ENCODE measurements around the gene OR10T2.
"Not testable (repeated sequence)": the region's sequence is repeated elsewhere in the genome, so short reads cannot be mapped to it uniquely, and the experiment has no call there.

The OR10T2 gene, protein sequence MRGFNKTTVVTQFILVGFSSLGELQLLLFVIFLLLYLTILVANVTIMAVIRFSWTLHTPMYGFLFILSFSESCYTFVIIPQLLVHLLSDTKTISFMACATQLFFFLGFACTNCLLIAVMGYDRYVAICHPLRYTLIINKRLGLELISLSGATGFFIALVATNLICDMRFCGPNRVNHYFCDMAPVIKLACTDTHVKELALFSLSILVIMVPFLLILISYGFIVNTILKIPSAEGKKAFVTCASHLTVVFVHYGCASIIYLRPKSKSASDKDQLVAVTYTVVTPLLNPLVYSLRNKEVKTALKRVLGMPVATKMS

DNA sequence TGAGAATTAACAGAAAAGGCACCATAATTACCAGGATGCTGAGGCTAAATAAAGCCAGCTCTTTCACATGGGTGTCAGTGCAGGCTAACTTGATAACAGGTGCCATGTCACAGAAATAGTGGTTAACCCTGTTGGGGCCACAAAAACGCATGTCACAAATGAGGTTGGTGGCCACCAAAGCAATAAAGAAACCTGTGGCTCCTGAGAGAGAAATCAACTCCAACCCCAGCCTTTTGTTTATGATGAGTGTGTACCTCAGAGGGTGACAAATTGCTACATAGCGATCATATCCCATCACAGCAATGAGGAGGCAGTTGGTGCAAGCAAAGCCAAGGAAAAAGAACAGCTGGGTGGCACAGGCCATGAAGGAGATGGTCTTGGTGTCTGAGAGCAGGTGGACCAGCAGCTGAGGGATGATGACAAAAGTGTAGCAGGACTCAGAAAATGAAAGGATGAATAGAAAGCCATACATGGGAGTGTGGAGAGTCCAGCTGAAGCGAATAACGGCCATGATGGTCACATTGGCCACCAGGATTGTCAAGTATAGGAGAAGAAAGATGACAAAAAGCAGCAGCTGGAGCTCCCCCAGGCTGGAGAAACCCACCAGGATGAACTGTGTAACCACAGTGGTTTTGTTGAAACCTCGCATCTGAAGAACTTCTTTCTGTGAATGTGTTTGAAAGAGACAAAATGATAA, at the start of gene OR10T2:
Gene OR10T2, minus strand, starts transcription at position 649 of the 697 bp plus-strand sequence. Its CDS starts 0 bp downstream, at position 649.
- no peak for DNase-seq

DNA sequence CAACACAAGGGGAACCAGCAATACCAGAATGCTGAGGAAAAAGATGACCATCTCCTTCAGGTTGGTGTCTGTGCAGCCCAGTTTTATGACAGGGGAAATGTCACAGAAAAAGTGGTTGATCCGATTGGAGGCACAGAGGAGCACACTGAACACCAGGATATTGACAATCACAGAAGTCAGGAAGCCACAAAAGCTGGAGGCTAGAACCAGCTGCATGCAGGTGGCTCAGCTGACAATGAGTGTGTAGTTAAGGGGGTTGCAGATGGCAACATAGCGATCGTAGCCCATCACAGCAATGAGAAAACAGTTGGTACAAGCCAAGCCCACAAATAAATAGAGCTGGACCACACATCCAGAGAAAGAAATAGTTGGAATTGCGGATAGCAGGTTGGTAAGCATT, 46.1 kb upstream of the OR10T2 start:
- DNase-seq = no peak

DNA sequence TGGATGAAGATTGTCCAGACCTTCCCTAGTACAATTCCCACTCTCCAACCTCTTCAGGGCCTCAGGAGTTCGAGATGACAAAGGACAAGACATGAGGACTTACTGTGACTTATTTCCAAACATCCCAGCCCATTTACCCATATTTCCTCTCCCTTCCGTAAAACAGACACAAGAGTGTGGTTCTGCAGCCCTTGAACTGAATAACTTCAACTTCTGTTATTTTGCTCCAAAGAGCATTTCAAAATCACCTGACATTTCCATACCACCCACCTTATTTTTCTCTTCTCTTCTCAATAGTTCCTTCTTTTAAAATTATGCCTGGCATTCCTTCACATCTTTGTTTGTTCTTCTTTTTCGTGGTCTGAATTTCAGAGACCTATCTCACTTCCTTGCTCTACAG, 35.5 kb upstream of the OR10T2 start:
- no peak for DNase-seq

GRCh38 chr1:158430163-158430562, 30.9 kb upstream of the OR10T2 start:
- DNase-seq = not testable (repeated sequence)

DNA sequence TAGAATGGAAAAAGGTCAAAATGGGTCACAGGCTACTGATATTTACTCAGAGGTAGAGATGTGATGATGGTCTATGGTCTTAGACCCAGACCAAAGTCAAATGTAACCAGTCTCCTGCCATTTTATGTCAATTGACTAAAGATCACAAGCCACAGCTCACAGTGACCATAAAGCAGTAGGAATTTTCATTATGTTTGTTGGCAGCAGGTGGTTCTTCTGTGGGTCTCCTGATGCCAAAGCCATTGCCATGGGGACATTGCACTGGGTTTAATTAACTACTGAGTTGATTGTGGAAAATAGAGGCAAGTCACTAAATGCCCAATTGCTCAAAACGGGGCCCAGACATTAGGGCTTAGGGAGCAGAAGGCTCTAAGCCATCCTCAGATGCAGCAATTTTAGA, 26.9 kb upstream of the OR10T2 start, which contains the start of gene OR10K2:
Gene OR10K2, minus strand, starts transcription at position 101 of the 400 bp plus-strand sequence. CDS start 5,371 bp downstream, outside the sequence.
- DNase-seq = no peak

DNA sequence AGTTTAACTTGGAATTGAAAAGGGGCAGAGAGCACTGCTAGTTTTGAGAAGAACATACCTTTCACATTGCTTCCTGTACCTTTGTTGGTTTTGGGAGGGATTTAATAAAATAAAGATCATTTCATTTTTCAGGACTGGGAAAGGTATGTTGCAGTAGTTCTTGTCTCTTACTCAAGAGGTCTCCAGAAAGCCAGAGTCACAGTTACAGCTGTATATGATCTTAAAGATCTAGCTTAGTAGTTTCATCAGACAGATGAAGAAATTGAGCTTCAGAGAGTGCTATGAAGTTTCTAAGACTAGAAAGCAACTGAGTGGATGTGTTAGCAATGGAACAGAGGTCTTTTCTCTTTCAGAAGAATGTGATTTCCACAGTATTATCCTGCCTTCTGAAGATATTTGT, 25.8 kb upstream of the OR10T2 start:
- DNase-seq = no peak

- no peak for DNase-seq
Observed at GRCh38 chr1:158422212-158422611, 22.9 kb upstream of the OR10T2 start.

- no peak for DNase-seq
Observed at GRCh38 chr1:158417586-158417985, 18.3 kb upstream of the OR10T2 start.

DNA sequence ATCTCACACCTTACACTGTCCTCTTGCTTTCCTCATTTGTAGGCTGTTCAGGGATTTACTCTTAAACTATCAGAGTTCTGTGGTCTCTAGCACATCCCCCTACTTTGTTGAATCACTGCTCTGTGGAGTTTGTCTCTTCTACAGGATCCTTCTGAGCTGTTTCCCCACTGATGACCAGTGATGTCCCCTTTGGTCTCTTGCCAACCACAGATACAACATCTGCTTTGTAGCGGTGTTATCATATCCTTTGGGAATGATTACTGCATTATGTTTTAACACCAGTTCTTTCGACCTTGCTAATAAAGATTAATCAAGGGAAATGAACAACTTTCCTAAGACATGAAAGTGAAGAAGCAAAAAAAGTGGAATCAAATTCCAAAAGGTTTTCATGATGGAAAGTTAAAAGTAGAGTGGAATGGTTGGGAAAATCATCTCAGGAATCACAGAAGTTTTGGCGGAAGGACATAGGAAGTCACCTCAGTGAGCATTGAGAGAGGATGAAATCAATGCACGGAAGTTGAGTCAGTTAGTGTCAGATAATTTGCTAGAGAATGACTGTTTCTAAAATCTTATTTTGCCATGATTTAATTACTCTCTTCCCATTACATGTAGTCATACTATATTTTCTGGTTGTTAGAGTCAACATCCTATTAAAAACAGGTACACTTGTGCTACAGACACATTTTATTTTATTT, 15.5 kb upstream of the OR10T2 start:
- no peak for DNase-seq

GRCh38 chr1:158407092-158407491, 7.8 kb upstream of the OR10T2 start:
- no peak for DNase-seq

DNA sequence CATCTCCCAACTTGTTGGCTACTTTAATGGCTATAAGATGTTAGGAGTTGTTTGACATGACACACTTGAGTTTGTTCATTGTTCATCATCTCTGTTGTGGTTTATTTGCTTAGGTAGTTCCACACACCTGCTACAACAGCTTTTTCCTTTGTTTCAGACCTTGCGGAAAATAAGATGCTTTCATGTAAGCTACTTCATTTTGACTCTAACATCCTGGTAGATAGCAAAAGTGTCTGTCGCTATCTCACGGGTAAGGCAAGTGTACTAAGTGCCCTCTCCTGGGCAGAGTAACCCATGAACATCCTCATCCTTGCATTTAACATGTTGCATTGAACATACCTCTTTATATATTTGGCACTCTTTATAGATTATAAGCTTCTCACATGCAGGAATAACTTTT, 1.6 kb upstream of the OR10T2 start:
- no peak for DNase-seq

GRCh38 chr1:158396646-158397045, 2.6 kb downstream of the OR10T2 start:
- DNase-seq = no peak

DNA sequence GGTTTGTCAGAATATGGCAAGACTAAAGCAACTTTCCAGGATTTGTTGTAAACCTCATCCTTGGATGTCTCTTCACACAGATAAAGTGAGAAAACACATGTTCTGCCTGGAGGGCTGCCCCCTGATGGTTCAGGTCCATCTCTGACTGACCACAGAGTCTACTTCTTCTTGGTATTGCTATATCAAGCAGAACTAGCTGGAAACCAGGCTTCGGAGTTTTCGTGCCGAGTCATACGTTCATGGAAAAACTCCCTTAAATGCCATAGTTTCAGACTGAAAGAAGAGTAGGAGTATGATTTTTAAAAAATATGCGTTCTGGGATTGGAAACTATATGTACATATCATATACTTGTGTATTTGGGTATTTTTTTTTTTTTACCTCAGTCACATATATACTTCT, 5.8 kb downstream of the OR10T2 start:
- DNase-seq = no peak

- DNase-seq = no peak
Observed at GRCh38 chr1:158391099-158391498, 8.2 kb downstream of the OR10T2 start.

DNA sequence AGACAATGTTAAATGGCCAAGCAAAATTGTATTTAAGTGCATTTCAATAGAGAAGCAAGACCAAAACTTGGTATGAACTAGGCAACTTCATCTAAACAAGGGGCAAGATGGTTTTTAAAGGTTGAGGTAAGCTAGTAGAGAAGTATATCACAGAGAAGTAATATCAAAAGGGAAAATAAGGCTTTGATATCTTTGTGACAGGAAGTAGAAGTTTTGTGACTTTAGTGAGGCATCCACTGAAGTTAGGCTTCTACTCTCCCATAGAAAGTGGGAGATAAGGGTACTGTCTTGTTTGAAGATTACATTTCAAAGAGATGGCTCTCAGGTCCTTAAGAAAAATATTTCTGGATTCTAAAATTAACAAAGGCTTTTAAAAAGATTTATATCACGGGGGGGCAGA, 8.9 kb downstream of the OR10T2 start:
- no peak for DNase-seq

- no peak for DNase-seq
Observed at GRCh38 chr1:158374860-158375259, 24.4 kb downstream of the OR10T2 start.

DNA sequence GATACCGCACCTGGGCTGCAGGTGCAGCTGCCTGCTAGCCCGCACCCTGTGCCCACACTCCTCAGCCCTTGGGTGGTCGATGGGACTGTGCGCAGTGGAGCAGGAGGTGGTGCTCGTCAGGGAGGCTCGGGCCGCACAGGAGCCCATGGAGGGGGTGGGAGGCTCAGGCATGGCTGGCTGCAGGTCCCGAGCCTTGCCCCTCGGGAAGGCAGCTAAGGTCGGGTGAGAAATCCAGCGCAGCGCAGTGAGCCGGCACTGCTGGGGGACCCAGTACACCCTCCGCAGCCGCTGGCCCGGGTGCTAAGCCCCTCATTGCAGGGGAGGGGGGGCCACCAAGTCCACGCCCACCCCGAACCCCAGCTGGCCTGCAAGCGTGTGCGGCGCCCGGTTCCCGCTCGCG, 25.2 kb downstream of the OR10T2 start:
- DNase-seq = not testable (repeated sequence)

- DNase-seq = no peak
Observed at GRCh38 chr1:158371188-158371953, 27.9 kb downstream of the OR10T2 start.

DNA sequence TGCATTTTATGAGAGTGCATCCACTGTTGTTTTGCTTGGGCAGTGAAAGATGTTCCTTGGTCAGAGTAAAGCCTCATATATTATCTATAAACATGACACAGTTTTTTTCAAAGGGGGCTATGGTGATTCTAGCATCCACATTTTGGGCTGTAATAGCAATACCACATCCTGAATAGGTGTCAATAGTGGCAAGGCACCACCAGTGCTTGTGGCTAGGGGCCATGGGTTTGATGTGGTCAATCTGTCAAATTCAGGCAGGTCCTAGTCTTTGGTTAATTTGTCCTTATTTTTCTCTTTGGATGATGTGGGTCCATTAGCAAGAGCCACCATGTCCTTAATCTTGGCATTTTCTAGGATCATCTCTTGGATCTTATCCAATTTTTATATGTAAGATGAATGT, 32.5 kb downstream of the OR10T2 start:
- no peak for DNase-seq

- DNase-seq = no peak
Observed at GRCh38 chr1:158362941-158363340, 36.3 kb downstream of the OR10T2 start.

DNA sequence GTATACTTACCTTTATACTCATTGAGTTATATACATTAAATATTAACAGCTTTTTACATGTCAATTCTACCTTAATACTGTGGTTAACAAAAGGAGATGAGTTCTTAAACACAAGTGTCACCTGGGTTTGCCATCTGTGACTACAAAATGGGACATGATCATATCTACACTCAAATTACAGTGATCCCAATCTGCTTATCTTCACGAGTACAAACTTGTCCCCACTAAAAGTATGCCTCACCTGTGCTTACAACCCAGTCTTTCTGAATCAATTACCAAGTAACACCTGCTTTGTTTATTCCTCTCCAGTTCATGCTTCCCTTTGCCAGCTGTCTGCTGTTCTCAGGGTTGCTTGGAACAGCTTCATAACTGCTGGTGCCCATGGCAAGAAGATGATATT, 36.8 kb downstream of the OR10T2 start:
- DNase-seq = no peak

DNA sequence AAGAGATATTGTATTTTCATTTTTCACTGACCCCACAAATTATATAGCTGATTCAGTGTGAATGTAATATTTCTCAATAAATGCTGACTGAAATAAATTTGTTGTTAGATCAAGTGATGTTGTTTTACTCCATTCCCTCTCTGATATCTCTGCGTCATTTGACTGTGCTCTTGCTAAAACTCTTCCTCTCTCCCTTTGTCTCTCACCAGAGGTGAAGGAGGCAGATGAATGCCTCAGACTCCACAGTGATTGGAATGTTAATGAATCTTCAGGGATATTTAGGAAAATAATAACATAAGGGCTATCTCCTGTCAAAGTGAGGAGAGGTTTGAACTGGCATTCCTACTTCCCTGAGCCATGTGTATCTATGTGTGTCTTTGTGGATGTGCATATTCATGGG, 41.8 kb downstream of the OR10T2 start:
- DNase-seq = no peak

DNA sequence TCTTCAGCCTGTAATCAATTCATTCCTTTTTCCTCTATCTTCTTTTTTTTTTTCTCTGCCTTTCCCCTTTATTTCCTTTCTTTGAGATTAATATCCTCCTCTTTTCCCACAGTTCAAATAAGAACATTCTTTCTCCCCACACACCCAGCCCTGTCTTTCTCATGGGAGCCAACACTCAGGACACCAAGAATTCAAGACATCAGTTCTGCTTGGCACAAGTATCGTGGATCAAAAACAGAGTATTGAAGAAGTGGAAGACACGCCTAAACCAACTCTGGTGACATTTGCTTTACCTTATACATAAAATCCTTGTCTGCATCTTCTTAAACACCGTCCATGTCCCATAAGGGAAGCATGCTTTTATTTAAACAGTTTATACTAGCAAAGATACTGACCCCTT, 42.6 kb downstream of the OR10T2 start:
- DNase-seq = no peak
